GM19099 (cell line): ENCODE data around the gene ELP6.
A peak's percentile ranks its signal among the peaks of the same experiment; 100 is the strongest.

Experiments used
- POLR2A ChIP-seq: IDR thresholded peaks from 3 replicates; pipeline ENCODE4 v1.6.1; 2011; ENCODE audit warnings: low read depth; ENCODE audit not compliant: insufficient read length; ENCODE audit errors: extremely low read depth

The ELP6 gene

GRCh38 chr3:47485812-47486211, 27.7 kb downstream of the ELP6 start:
- no peak for TF ChIP-seq POLR2A

GRCh38 chr3:47482366-47482765, 31.1 kb downstream of the ELP6 start:
- no peak for TF ChIP-seq POLR2A

DNA sequence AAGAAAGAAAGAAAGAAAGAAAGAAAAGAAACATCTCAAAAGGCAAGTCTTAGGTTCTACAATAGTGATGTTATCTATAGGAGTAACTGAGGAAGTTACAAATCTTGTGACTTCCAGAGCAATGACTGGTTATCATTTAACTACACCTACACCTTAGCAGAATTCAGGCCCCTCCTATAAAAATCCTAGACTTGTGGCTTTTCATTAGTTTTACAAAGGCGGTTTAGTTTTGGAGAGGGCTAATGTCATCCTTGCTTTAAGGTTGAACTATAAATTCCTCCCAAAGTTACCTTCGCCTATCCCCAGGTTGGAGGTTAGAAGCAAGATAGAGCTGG, 33.7 kb downstream of the ELP6 start:
- no peak for TF ChIP-seq POLR2A

DNA sequence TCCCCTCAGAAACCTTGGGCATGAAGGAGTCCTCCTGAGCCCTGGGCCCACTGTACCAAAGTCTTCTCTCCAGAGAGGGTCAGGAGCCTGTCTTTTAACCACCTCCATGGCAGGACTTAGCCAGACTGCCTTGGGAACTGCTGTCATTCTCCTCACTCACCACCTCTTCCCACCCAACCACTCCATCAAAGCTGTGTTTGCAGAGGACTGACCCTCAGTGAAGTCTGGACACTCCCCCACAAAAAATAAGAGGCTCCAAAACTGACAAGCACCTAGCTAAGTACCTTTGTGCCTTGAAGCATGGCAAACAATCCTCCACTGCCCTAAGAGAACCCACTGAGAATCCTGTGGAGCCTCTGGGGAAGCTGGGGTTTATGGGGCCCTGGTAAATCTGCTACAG, 35.5 kb downstream of the ELP6 start:
- TF ChIP-seq POLR2A = no peak

GRCh38 chr3:47476644-47477199, 36.8 kb downstream of the ELP6 start:
- no peak for TF ChIP-seq POLR2A

DNA sequence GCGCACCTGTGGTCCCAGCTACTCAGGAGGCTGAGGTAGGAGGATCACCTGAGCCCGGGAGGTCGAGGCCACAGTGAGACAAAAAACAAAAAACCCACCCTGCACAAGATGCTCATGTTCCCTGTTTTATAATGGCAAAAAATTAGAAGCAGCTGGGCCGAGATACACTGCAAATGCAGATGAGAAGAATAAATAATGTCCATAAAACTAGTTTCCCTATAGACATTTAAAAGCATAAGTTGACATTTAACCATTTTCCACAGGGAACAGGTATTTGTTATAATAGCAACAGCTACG, 37.2 kb downstream of the ELP6 start:
- TF ChIP-seq POLR2A = no peak

- TF ChIP-seq POLR2A = peak; percentile 74
Observed at GRCh38 chr3:47475570-47476329, 37.8 kb downstream of the ELP6 start, which contains the start of gene SCAP. Gene SCAP (minus strand): TSS chr3:47475941. CDS start chr3:47442993, 32,948 bp downstream.

DNA sequence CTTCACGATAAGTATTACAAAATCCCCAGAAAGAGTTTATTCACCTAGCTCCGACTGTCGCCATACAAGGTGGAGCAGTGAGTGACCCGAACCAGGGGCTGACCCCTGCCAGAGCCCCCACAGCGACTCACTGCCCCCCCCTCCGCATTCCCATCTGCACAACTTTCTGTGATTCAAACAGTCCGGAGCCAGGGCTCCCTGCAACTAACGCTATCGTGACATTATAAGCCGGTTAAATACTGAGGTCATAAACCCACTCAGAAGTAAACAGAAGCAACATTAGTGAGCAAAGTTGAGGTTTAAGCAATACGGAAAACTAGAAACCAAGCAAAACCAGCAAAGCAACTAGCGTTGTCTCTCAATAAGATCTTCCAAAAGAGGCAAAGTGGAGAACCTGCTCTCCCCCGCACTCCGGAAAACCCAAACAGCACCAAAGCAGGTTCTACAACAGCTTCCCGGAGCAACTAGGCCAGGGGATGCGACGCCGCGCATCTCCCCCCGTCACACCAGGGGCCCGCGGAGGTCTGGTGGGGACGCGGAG, 38.4 kb downstream of the ELP6 start:
- TF ChIP-seq POLR2A = no peak

DNA sequence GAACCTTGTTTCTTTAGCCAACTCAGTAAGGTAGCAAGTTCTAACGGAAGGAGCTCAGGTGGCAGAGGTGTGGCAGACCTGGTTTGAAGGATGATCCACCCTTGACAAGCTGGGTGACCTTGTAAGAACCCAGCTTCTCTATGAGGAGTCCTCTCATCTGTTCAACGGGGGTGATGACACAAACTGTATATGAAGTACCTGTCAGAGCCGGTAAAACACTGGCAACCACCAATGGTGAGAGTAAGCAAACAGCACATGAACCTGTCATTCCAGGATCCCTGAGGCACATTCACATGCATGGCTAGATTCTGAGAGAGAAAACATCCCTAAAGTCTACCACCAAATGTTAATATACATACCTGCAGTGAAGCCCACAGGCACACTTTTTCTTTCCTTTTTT, 40.1 kb downstream of the ELP6 start:
- TF ChIP-seq POLR2A = no peak

- no peak for TF ChIP-seq POLR2A
Observed at GRCh38 chr3:47469616-47470015, 43.9 kb downstream of the ELP6 start.

GRCh38 chr3:47464588-47464987, 48.9 kb downstream of the ELP6 start:
- TF ChIP-seq POLR2A = no peak

DNA sequence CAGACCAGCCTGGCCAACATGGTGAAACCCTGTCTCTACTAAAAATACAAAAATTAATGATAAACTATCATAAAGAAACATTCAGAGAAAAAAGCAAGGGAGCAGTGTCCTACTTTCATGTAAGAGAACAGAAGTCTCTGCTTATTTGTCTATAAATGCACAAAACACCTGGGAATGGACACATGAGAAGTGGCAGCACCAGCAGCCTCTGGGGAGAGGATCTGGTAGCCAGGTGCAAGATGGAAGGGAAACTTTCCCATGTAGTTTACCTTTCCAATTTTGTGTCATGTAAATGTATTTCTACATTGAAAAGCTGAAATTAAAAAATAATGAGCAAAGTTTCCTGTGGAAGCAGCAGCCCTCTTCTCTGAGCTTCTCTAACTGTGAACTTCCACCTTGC, 56.5 kb downstream of the ELP6 start:
- TF ChIP-seq POLR2A = no peak

DNA sequence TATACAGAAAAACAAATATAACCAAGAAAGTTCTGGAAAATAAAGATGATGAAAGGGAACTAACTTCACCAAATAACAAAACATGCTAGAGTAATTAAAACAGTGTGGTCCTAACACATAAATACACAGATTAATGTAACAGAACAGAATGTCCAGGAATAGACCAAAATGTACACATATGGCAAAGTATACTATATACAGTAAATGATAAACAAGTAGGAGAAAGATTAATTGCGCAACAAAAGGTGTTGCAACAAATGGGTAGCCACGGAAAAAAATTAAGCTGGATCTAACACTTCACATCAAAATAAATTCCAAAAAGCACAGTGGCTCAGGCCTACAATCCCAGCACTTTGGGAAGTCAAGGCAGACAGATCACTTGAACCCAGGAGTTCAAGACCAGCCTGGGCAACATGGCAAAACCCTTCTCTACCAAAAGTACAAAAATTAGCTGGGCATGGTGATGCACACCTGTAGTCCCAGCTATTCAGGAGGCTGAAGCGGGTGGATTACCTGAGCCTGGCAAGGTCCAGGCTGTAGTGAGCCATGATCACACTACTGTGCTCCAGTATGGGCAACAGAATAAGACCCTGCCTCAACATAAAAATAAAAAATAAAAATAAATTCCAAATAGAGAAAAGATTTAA, 57.6 kb downstream of the ELP6 start:
- no peak for TF ChIP-seq POLR2A

DNA sequence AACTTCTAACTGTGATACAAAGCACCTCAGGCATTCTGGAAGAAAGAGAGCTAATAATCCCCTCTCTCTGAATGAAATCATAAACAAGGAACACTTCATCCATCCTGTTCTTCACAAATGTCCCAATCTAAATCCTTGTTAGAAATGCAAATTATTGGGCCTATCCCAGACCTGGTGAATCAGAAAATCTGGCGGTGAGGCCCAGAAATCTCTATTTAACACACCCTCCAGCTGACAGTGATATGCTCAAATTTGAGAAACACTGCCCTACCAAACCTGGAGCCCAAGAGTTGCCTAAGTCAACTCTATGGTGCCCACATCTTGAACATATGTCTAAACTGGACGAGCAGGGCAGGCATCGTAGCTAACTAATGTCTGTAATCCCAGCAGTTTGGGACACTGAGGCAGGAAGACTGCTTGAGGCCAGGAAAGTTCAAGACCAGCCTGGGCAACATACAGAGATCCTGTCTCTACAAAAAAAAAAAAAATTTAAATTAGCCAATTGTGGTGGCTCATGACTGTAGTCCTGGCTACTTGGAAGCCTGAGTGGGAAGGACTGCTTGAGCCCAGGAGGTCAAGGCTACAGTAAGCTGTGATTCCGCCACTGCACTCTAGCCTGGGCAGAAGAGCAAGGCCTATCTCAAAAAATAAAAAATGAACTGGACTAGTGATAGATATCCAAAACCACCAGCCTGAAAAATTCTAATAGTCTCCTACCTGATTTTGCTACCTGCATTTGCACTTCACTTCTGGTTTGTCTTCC, 60.9 kb downstream of the ELP6 start:
- no peak for TF ChIP-seq POLR2A
